HG02870 (cell line): ENCODE results near the gene FOXN3.

Experiments
- ATAC-seq: cut with Tn5 transposase; IDR thresholded peaks from one replicate; pipeline ENCODE4 v1.9.1; 2021; ENCODE audit warnings: mild to moderate bottlenecking, moderate library complexity; ENCODE audit not compliant: unreplicated experiment

The FOXN3 gene

DNA sequence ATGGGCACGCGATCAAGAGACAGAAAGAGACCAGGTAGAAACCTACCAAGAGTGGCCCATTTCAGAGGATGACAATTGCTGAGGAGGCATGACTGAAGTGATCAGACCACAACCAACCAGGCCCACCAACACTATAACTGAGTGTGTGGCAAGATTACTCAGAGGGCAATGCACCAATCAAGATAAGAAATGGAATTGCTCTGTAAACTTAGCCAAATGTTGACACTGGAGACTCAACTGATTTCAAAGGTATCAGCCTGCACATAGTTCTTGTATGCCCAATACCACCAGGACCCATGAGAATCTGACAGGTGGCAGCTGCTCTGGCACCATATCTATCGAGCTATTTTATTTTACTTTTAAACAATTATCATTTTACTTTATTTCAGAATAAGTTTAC lies 128.9 kb downstream of the FOXN3 start:
- no peak for ATAC-seq

DNA sequence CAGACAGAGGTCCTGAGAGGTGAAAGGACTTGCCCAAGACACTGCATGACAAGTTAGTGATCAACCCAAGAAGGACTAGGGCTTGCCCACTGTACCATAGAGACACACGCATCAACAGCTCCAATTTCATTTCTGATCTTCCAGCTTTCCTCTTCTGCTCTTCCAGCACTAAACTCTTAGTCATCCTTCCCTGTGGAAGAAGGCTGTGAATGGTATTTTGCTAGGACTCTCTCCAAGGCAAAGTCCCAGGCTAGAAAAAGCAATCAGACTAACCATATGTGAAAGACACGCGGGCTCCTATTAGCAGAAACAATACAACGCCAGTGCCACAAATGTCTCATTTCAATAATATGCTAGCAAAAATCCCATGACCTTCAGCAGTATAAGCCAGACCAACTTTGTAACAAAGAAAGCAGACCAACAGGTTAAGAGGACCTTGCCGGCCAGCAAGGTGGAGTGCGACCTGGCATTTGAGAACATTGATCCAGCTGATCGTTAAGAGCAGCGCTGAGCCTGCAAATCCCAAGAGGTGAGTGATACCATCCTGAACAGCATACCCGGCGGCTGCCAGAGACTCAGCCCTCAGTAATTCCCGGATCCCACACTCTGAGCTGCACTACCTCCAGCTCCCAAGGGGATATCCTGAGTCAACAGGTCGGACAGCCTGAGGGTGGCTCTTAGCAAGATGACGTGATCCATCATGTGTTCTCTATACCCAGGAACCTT lies 132.5 kb downstream of the FOXN3 start:
- ATAC-seq = no peak

DNA sequence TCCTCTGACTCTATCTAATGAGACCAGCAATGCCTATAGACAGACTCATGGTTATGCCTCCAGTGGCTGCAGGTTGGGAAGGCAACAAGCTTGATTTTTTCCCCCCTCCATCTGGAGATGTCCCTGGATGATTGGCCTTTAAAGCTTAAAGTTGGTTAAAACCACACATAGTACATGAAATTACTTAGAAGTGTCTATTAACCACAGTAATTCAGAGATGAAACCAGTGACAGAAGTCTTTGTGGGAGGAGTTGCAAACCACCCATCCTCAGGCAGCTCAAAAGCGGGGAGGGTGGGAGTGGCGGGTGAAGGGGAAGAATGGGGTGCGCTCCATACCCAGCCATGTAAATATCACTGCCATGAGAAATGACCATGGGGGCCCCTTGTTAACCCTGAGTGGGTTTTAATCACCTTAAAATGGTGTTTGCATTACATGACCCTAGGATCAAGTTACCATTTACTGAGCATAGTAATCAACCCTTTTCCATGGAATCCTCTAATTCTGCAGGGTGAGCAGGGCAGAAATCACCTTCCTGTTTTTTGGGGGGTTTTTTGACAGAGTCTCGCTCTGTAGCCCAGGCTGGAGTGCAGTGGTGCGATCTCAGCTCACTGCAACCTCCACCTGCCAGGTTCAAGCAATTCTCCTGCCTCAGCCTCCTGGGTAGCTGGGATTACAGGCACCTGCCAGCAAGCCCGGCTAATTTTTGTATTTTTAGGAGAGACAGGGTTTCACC lies 133.5 kb downstream of the FOXN3 start:
- ATAC-seq = peak; percentile 90

DNA sequence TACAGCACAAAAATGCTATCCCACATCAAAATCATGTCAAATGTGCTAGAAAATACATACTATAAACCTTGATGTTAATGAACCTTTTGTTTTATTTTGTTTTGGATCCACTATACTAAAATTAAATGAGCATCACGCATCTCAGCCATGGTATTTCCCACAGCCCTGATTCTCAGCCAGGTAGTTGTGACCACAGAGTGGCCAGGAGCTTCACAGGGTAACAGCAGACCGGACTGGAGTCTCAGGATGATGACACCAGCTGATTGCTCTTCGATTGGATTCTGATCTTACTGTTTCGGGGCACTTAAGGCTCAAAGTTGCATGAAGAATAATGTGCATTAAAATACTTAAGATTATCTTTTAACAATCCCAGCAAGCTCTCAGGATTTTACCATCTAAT lies 134.8 kb downstream of the FOXN3 start:
- ATAC-seq = no peak

DNA sequence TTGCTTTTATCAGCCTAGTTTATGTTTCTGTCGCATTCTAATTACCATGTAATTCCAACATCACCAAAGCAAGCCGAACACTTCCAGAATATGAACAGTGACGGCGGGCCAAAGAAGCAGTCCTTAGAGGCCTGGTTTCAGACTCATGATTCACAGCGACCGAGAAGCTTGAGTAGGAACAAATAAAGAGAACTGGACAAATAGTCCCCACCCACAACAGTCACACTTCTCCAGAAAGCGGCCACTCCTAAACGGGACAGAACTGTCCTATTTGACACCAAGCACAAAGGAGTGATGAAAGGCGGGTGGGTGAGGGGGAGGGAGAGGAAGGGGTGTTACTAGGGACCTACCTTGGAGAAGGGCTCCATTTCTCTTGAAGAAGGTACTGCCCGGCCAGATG lies 136.4 kb downstream of the FOXN3 start:
- ATAC-seq = no peak

DNA sequence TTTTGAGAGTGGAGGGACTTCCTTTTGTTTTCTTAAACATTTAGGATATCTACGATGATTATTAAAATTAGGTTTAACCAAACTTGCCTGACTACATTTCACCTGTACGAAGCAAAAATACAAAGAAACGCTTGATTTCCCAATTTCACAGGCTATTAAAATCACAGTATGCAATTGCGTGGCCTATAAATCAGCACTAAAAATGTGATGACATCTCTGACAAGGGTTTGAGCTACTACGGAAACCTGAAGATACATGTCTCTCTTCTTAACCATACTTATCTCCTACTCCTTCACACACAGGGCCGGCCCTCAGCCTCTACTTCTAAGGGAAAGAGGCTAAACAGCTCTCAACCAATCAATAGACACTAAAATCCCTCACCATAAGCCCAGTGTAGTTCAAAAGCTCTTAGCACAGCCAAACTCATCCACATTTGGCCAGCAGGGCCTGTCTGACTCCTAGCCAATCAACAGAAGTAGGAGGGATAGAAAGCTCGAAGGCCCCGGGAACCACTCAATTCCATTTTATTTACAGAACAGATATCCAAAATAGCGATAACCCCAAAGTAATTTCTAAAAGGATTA lies 137.3 kb downstream of the FOXN3 start:
- ATAC-seq = no peak

DNA sequence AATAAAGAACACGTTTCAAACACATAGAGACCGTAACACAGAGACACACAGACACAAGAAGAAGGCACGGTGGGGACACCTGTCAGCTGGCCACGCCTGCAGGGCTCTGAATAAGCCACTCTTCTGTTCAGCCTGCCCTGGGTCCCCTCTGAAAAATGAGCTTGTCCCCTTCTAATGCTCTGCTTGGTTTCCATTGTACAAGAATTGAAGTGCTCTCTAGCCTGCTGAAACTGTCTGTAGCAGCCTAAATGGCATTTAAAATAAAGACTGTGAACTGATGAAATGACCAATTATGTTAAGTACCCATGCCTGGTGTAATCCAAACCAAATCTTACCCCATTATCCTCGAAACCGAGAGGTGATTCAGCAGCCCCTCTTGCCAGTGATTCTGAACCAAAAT lies 139.8 kb downstream of the FOXN3 start:
- ATAC-seq = no peak

DNA sequence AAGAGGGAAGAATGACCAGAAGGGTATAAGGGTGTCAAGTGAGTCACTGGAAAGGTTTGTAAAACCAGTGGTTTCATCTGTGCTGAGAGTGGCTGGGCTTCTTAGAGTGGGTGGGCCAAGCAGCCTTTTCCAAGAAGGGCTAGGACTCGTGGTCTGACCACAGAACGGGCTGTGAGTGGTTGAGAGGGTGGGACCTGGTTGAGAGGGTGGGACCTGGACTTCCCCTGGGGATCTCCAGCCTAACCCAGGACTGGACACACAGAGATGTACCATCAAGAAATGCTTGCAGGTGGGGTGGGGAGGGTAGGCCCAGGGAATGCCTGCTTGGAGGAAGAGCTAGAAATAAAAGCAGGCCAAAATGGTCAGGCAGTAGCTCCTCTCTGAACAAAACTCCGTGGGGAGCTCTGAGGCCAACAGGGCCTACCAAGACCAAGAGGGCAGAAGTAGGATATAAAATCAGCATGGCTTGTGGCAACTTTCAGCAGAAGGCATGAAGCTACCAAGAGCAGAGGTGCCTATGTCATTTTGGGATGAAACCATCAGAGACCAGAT lies 140.5 kb downstream of the FOXN3 start:
- ATAC-seq = peak; percentile 97

DNA sequence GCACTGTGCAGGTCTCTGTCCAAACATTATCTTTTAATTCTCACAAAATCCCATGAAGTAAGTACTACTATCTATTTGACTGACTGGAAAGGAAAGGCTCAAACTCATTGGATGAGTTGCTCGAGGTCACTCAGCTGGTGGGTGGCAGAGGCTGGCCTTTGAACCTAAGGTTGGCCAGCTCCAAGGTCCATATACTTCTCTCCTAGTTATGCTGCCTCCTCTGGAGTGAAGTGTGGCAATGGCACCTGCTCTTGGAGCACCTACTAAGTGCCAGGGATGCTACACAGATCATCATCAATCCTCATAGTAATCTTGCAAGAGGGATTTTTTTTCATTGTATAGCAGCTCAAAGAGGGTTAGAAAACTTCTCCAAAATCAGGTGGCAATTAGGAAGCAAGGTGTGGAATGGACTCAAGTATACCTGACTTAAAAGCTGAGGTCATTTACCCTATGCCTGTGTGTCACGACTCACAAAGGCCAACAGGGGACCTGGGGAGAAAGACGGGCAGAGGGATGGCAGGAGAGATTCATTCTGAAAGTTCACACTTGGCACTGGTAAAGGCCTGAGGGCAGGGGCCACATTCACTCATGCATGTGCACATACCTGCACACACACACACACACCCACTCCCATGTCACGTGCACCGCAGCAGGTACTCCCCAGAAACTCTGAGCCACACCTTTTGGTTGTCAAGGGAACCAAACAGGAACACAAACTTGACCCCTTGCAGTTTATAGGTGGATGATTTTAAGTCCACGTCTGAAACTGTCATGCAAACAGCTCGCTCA lies 146.4 kb downstream of the FOXN3 start:
- ATAC-seq = peak; percentile 50

DNA sequence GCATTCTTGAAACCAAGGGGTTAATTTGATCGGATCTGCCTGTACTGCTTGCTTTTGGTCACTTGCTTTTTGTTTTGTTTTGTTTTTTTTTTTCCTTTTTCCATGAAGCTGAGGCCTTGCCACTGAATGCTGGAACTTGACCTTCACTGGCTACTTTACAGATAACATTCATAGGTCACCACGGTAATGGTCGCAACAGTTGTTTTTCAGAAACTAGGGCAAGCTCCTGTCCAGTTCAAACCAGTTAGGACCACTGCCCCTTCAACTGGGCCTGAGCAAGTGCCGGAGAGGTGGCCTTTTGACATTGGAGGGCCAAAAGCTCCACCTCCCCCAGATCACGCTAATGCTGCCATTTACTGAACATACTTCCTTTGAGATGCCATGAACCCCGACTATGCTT lies 147.6 kb downstream of the FOXN3 start:
- no peak for ATAC-seq

DNA sequence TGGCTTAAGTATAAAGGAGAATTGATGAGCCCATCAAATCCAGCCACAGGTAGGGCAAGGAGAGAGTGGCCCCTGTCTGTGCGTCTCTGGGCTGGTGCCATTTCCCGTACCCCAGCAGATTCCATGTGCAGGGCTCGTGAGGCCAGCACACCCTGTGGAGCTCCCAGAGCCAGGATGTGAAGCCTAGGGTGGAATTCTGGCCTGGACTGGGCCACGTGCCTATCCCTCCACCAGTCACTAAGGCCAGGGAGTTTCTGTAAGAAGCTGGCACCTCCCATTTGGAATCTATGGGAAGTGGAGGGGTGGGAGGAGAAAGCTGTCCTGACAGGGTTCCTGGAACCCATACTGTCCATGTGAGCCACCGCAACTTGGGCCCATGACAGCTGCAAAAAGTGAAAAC lies 148.5 kb downstream of the FOXN3 start:
- ATAC-seq = no peak

DNA sequence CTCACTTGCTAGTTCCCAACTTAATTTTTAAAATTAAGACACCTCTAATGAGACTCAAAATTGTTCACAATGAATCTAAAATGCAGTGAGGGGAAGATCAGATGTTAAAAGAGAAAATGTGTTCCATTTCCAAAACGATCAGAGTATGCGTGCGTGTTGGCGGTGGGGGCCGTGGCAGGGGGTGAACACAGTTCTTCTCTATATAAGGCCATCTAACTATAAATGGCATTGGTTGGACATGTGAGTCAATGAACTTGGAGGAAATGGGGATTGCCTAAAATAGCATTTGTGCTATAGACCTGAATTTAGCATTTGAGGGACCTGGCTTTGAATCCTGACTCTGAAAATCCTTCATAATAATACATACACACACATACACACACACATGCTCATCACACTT lies 149.4 kb downstream of the FOXN3 start:
- ATAC-seq = no peak

DNA sequence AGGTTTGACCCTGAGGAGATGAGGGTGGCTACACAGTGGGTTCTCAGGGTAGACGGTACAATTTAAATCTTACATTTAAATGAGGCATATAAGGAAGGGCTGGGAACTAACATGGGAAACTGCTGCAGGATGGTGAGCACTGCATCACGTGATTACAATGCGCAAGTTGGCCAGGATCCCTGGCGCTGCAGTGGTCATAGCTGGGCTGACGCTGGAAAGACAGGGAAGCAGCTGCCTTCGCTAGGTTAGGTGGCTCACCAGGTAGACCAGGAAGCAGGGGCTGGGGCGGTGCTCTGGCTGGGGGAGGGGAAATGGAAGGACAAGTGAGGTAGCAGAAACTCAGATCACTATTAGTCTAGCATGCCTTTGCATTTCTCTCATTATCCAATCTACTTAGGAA lies 149.9 kb downstream of the FOXN3 start:
- ATAC-seq = no peak

DNA sequence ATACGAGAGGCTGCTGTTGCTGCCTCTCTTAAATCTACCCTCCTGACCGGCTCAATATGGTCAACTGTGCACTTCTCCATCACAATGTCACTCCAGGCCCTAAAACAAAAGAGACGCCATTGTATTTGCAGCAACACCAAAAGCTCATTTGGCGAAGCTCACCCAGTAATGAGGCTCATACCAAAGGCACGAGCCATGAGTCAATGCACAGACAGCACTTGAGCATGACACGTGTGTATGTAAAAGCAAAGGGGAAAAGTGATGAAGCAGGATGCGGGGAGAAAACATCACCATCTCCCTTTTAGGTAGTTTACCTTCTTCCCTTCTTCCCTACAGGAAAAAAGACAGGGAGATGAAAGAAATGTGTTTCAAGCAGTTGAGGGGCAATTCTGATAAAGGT lies 150.3 kb downstream of the FOXN3 start:
- no peak for ATAC-seq

DNA sequence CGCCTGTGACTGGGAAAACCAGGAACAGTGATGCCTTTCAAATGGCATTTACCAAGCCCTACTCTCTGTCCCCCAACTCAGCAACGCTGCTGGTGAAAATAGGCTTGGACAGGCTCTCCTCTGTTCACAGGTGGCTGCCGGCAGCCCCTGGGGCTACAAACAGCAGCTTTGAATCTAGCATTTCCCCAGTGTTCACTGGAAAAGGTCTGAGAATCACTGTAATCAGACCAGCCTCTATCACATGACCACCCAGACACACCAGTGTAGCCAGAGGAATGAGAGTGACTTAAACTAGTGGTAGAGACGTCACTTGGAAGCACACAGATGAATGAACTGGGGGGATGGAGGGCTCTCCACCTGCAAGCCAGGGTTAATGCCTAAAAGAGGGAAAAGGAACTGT lies 151.8 kb downstream of the FOXN3 start:
- ATAC-seq = no peak

DNA sequence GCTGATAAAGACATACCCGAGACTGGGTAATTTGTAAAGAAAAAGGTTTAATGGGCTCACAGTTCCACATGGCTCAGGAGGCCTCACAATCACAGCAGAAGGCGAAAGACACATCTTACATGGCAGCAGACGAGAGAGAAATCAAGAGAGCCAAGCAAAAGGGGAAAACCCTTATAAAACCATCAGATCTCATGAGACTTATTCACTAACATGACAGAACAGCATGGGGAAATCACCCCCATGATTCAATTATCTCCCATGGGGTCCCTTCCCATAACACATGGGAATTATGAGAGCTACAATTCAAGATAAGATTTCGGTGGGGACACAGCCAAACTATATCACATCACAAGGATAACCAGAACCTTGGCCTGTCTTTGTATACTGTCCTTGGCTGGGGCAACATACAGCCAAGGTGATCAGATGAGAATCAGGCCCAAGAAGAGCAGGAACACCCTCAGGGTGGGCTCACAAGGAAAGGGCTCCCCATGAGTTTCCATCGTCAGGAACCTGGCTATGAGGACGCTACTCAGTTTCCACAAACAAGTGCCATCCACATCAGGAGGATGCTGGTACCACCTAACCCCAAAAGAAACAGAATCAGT lies 152.7 kb downstream of the FOXN3 start:
- no peak for ATAC-seq

DNA sequence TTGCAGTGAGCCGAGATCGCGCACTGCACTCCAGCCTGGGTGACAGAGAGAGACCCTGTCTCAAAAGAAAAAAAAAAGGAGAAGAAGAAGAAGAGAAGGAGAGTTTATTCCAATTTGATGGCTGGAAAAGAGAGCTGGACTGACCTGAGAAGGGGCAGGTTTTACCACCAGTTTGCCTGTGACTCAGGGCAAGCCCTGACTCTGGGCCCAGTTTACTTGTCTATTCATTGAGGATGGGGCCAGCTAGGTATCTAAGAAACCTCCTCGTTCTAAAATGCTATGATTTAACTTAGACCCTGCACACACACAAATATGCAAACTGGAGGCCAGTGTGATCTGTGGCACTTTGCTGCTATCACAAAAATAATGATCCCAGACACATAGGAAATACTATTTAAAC lies 155.0 kb downstream of the FOXN3 start:
- no peak for ATAC-seq

DNA sequence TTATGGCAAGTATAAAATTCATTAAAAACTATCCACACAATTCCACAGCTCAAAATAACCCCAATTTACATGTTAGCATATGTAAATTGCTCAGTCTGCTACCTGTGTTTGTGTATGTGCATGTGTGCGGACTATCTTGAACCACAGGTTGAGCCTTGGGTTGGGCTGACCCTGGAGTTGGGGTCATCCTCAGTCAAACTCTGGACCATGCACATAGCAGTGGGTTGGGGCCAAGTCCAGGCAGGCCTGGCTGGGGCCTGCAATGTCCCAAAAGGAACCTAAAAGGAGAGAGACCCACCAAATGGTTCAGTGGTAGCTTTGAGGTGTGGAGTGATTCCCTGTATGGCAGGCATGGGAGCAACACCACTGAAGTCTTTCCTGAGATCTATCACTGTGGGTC lies 156.1 kb downstream of the FOXN3 start:
- ATAC-seq = no peak

DNA sequence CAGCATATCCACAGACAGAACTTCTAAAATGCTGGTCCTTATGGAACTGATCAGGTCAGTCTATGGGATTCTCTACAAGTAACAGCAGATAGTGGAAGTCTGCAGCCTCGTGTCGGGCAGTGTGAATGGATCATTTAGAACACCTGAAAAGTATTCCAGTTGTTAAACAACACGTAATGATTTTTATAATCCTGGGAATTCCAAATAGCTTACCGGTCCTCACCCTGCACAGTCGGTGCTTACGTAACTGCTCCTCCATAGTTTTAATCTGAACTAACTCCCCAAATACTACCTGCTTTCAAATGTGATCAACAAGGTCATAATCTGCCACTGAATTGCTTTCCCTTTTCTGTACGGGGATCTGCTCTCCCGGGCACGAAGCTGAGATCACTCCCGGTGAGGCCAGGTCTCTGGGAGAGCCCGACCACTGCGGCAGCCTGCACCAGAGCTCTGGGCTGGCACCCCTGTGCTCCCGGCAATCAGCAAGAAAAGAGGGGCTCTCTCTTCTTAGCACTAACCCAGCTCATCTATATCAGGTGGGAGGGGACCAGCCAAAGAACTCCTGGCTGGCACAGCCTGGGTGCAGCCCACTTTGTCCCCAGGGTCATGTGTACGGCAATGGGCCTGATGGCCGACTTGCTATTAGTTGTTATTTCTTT lies 157.0 kb downstream of the FOXN3 start:
- ATAC-seq = no peak

DNA sequence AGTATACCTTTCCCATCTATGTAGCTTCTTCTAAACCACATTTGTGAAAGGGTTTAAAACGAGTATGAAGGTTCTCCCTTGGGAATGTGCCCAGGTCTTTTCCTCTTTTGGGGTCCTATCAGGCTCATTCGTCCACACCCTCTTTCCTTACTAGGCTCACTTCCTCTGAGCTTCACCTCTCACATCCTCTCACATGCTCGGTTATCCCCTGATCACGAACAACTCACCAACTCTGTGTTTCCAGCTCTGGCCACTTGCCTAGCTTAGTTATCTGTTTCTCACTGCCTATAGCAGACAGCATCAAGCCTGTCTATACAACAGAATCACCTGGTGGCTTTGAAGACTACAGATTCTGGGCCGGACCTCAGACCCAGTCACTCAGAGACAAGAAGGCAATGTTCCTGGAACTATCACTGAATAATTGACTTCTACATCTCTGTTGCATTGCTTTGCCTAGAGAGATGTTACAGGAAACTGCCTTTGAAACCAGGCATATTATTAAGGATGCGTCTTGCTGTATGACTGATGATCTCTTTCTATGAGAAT lies 158.2 kb downstream of the FOXN3 start:
- peak; percentile 65 for ATAC-seq
